Activated CD8-positive, alpha-beta T cell treated with anti-CD3 and anti-CD28 coated beads for 36 hours (primary cell): Measurements from ENCODE around the gene CDCA5. TPM values are rescaled to one million over a fixed set of nuclear protein-coding genes. Genes with fewer than 3 reads are reported as not detected.

Experiments used
- ATAC-seq: fragments of 200-7000 bp; cut with Tn5 transposase; one replicate; pipeline ENCODE4 v1.10.0; 2021; ENCODE audit warnings: mild to moderate bottlenecking, moderate library complexity
- CTCF ChIA-PET: fragments of 350-600 bp; sonication (Branson Sonifier 250); formaldehyde crosslinking; loops from one replicate; lab custom pipeline; 2021; ENCODE audit warnings: antibody characterized with exemption; lab: Charles Lee
- POLR2A ChIA-PET: fragments of 350-600 bp; sonication (Branson Sonifier 250); formaldehyde crosslinking; loops from one replicate; lab custom pipeline; 2021; ENCODE audit warnings: antibody characterized with exemption; lab: Charles Lee
- DNase-seq: peaks from one replicate; pipeline ENCODE4 v3.0.0-alpha.2; 2020
- H3K27ac Mint-ChIP-seq: one replicate; pipeline ENCODE4 v1.8.0; 2021; ENCODE audit warnings: mild to moderate bottlenecking, mixed read lengths
- H3K27me3 Mint-ChIP-seq: one replicate; pipeline ENCODE4 v1.8.0; 2021; ENCODE audit warnings: mixed read lengths
- H3K36me3 Mint-ChIP-seq: one replicate; pipeline ENCODE4 v1.8.0; 2021; ENCODE audit warnings: low read depth, mixed read lengths
- H3K4me1 Mint-ChIP-seq: one replicate; pipeline ENCODE4 v1.8.0; 2021; ENCODE audit warnings: low read depth, mixed read lengths
- H3K4me3 Mint-ChIP-seq: one replicate; pipeline ENCODE4 v1.8.0; 2021; ENCODE audit warnings: mild to moderate bottlenecking, moderate library complexity, mixed read lengths
- H3K9me3 Mint-ChIP-seq: one replicate; pipeline ENCODE4 v1.8.0; 2021; ENCODE audit warnings: mixed read lengths
- intact Hi-C: fragments of 100-400 bp; cut with micrococcal nuclease; formaldehyde crosslinking; loops from one replicate; pipeline ENCODE4 v1.10.0; 2022
- total RNA-seq, 2 experiments: library from RNA; stranded (reverse); gene quantifications; one replicate each; pipeline ENCODE4 v1.2.3, GENCODE V29; 2021
- TF ChIP-seq, protein P1 (sequence below): fragments of 200-600 bp; IDR thresholded peaks from one replicate; pipeline ENCODE4 v1.8.0; 2022; ENCODE audit warnings: antibody characterized with exemption, mild to moderate bottlenecking

The CDCA5 gene
- total RNA-seq, 2 experiments from 2014 or later = 112 TPM

DNA sequence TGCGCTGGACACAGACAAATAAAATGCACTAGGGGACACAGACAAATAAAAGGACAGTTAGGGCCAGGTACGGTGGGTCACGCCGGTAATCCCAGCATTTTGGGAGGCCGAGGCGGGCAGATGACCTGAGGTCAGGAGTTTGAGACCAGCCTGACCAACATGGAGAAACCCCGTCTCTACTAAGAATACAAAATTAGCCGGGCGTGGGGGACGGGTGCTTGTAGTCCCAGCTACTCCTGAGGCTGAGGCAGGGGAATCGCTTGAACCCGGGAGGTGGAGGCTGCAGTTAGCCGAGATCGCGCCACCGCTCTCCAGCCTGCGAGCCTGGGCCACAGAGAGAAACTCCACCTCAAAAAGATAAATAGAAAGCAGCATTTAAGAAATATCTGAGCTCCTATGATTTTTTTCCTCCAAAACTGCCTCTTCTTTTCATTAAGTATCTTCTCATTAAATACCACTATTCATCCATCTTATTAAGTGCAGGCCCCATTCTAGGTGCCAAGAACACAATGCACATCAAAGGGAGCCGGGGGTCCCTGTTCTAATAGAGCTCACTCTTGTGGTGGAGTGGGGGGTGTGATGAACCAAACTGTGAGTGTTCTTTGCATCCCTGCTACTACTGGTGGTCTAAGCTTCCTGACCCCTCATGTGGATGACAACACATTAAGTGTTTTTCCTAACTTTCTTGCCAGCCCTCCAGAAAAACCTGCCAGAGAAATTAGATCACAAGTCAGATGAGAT is 34.4 kb upstream of the CDCA5 start:
- ChIA-PET POLR2A (interaction anchor here (0.7 to 16.2 kb wide), 18 partner anchors 9 to 381 kb away, joined by 3 to 294 read pairs (median 5); partner anchors contain the start of genes ARL2, BATF2, CDCA5 and MALAT1), CTCF (interaction anchor here (1.0 to 3.4 kb wide), 12 partner anchors 9 to 274 kb away, joined by 3 to 18 read pairs (median 4); partner anchors contain the start of genes ARL2, CDC42BPG and SYVN1)
- TF ChIP-seq, protein P1, sequence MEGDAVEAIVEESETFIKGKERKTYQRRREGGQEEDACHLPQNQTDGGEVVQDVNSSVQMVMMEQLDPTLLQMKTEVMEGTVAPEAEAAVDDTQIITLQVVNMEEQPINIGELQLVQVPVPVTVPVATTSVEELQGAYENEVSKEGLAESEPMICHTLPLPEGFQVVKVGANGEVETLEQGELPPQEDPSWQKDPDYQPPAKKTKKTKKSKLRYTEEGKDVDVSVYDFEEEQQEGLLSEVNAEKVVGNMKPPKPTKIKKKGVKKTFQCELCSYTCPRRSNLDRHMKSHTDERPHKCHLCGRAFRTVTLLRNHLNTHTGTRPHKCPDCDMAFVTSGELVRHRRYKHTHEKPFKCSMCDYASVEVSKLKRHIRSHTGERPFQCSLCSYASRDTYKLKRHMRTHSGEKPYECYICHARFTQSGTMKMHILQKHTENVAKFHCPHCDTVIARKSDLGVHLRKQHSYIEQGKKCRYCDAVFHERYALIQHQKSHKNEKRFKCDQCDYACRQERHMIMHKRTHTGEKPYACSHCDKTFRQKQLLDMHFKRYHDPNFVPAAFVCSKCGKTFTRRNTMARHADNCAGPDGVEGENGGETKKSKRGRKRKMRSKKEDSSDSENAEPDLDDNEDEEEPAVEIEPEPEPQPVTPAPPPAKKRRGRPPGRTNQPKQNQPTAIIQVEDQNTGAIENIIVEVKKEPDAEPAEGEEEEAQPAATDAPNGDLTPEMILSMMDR = peak; percentile 36
- H3K9me3 Mint-ChIP-seq = no peaks in the 10 kb centered on the region
- intact Hi-C loops = loop anchor here (10.0 kb wide), 1 partner anchor 103 kb away; the partner anchor contains the start of gene ARL2
- DNase-seq = no peak
- peaks cover 54% of the 10 kb centered on the region for H3K4me1 Mint-ChIP-seq
- no peaks in the 10 kb centered on the region for H3K27me3 Mint-ChIP-seq
- peak overlapping the region; percentile 88 for H3K27ac Mint-ChIP-seq
- peaks cover 62% of the 10 kb centered on the region for H3K36me3 Mint-ChIP-seq
- peak overlapping the region; percentile 87 for H3K4me3 Mint-ChIP-seq
- ATAC-seq = no peak

DNA sequence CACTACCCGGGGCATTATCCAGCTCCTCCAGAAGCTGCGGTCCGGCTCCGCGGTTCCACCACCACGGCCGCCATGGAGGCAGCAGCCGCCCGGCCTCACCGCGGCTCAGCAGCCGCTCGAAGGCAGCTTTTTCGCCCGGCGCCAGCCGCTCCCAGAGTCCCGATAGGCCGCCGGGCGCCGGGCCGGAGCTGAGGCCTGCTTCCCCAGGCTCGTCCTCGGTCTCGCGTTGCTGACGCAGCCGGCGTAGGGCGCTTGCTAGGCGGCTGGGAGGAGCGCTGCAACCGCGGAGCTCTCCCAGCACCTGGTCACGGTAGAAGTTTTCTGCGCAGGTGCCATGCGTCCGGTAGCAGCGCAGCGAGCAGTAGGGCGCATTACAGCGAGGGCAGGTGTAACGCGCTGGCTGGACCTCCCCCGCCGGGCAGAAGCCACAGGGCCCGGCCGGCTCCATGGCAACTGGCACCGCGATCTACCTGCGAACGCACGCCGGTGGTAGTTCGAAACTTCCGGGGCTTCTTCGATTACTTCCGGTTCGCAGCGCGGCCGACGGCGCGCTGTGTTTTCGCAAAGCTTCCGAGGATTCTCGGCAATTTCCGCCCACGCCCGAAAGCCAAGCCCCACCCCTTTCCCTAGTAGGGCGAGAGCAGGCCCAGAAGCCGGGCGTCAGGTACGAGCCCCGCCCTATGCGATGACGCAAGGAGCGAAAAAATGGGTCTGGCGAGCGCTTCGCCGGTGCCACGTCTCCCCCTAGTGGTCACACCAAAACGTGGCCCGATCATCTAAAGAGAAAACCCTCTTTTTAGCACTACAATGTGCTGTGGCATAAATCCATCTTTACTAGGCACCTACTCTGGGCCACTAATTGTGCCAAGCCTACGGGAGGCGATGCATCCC is 33.6 kb upstream of the CDCA5 start, which contains the start of gene ZNHIT2:
Gene ZNHIT2, minus strand, starts transcription at position 496 of the 891 bp plus-strand sequence. Its CDS starts 48 bp downstream, at position 448.
- CTCF ChIA-PET = interaction anchor here (0.6 to 3.4 kb wide), 22 partner anchors 8 to 269 kb away, joined by 3 to 18 read pairs (median 4); partner anchors contain the start of genes ARL2, CAPN1, CDC42EP2 and CDCA5
- TF ChIP-seq, protein P1 = peak; percentile 79
- H3K36me3 Mint-ChIP-seq = peaks cover 61% of the 10 kb centered on the region
- H3K4me1 Mint-ChIP-seq = peaks cover 53% of the 10 kb centered on the region
- H3K27ac Mint-ChIP-seq = peak within 1 kb of the TSS; percentile 95
- peak; percentile 75 for ATAC-seq
- peak within 1 kb of the TSS; percentile 87 for H3K4me3 Mint-ChIP-seq
- intact Hi-C loops = loop anchor here (10.0 kb wide), 1 partner anchor 103 kb away; the partner anchor contains the start of gene ARL2
- peak; percentile 100 for DNase-seq
- no peaks in the 10 kb centered on the region for H3K27me3 Mint-ChIP-seq
- POLR2A ChIA-PET = interaction anchor here (0.8 to 16.2 kb wide), 22 partner anchors 9 to 304 kb away, joined by 3 to 294 read pairs (median 5); partner anchors contain the start of genes ARL2, BATF2, CDCA5 and POLA2
- H3K9me3 Mint-ChIP-seq = no peaks in the 10 kb centered on the region

GRCh38 chr11:65116370-65117205 is 32.7 kb upstream of the CDCA5 start:
- POLR2A ChIA-PET = interaction anchor here (0.6 to 16.2 kb wide), 20 partner anchors 9 to 338 kb away, joined by 3 to 294 read pairs (median 4); partner anchors contain the start of genes ARL2, BATF2, CDCA5 and SF1
- Mint-ChIP-seq H3K36me3 (peaks cover 54% of the 10 kb centered on the region), H3K27ac (peak overlapping the region; percentile 95), H3K27me3 (no peaks in the 10 kb centered on the region), H3K4me1 (peaks cover 59% of the 10 kb centered on the region), H3K9me3 (no peaks in the 10 kb centered on the region), H3K4me3 (peak overlapping the region; percentile 87)
- TF ChIP-seq, protein P1 = no peak
- CTCF ChIA-PET = interaction anchor here (0.7 to 3.4 kb wide), 14 partner anchors 9 to 213 kb away, joined by 3 to 18 read pairs (median 4); partner anchors contain the start of genes ARL2, CAPN1, CDC42EP2 and CDCA5
- intact Hi-C loops = loop anchor here (10.0 kb wide), 1 partner anchor 102 kb away; the partner anchor contains the start of gene ARL2
- peak; percentile 21 for ATAC-seq
- peak; percentile 82 for DNase-seq
